Ishikawa (cell line): ENCODE results near the gene NUAK1.

Experiments used
- CEBPB ChIP-seq: IDR thresholded peaks from 2 replicates; pipeline ENCODE4 v1.6.1; 2012
- CREB1 ChIP-seq: IDR thresholded peaks from 2 replicates; pipeline ENCODE4 v1.6.1; 2012; ENCODE audit warnings: low read depth
- EGR1 ChIP-seq: IDR thresholded peaks from 2 replicates; pipeline ENCODE4 v1.6.1; 2012
- EP300 ChIP-seq: IDR thresholded peaks from 2 replicates; pipeline ENCODE4 v1.6.1; 2012; ENCODE audit warnings: borderline replicate concordance
- MAX ChIP-seq: IDR thresholded peaks from 2 replicates; pipeline ENCODE4 v1.6.1; 2012
- RAD21 ChIP-seq: IDR thresholded peaks from 2 replicates; pipeline ENCODE4 v1.6.1; 2012; ENCODE audit warnings: low read depth
- REST ChIP-seq: IDR thresholded peaks from 2 replicates; pipeline ENCODE4 v1.6.1; 2012; ENCODE audit warnings: low read depth, mild to moderate bottlenecking
- TAF1 ChIP-seq: IDR thresholded peaks from 2 replicates; pipeline ENCODE4 v1.6.1; 2012; ENCODE audit warnings: low read depth, mild to moderate bottlenecking
- TCF12 ChIP-seq: IDR thresholded peaks from 2 replicates; pipeline ENCODE4 v1.6.1; 2012; ENCODE audit warnings: low read depth
- TEAD4 ChIP-seq: IDR thresholded peaks from 2 replicates; pipeline ENCODE4 v1.6.1; 2012
- YY1 ChIP-seq: IDR thresholded peaks from 2 replicates; pipeline ENCODE4 v1.6.1; 2012; ENCODE audit warnings: low read depth
- ZBTB7A ChIP-seq: IDR thresholded peaks from 2 replicates; pipeline ENCODE4 v1.6.1; 2012; ENCODE audit warnings: low read depth
- TF ChIP-seq, protein P1 (sequence below): IDR thresholded peaks from 2 replicates; pipeline ENCODE4 v1.6.1; 2012

DNA sequence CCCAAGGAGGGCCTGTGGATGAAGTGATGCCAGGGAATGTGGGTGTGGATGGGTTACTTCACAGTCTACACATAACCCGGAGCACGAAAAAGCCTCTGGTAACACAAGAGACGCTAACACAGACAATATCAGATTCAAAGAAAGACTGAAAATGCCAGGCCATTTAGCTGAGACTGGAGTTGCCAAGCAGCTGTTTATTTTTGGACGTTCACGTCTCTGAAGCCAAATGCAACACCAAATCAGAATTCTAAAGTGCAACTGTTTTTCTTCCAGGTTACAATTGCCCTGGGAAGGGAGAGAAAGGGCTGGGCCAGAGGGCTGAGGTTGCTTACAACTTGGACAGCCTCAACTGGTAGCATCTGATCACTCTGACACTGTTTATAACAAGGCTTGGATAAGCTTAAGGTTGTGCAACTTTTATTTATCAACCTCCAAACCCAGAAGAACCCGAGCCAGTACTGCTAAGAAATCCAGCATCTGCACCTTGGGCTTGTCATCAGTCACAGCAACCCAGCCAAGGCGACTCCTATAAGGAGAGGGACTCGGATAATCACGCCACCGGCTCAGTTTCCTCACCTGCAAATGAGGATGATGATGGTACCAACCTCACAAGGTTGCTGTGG, 24.8 kb downstream of the NUAK1 start:
- TF ChIP-seq ZBTB7A = no peak
- no peak for TF ChIP-seq YY1
- TF ChIP-seq REST = no peak
- TF ChIP-seq, protein P1, sequence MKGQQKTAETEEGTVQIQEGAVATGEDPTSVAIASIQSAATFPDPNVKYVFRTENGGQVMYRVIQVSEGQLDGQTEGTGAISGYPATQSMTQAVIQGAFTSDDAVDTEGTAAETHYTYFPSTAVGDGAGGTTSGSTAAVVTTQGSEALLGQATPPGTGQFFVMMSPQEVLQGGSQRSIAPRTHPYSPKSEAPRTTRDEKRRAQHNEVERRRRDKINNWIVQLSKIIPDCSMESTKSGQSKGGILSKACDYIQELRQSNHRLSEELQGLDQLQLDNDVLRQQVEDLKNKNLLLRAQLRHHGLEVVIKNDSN = no peak
- no peak for TF ChIP-seq EP300
- TF ChIP-seq RAD21 = no peak
- no peak for TF ChIP-seq TAF1
- no peak for TF ChIP-seq TCF12
- TF ChIP-seq CREB1 = no peak
- TF ChIP-seq MAX = no peak
- TF ChIP-seq EGR1 = no peak
- no peak for TF ChIP-seq CEBPB
- TF ChIP-seq TEAD4 = no peak
